Smooth muscle cell of the brain vasculature (primary cell): ENCODE results near the gene CFAP97D2.
"Not testable (repeated sequence)": the region's sequence is repeated elsewhere in the genome, so short reads cannot be mapped to it uniquely, and the experiment has no call there.

Experiments used
- DNase-seq: peaks from one replicate; pipeline ENCODE4 v3.0.0-alpha.2; 2012; ENCODE audit warnings: low read depth, low spot score

Gene CFAP97D2

GRCh38 chr13:114143806-114144605 is 35.1 kb upstream of the CFAP97D2 start:
- DNase-seq, result no peak

- DNase-seq, result no peak
These were observed 34.3 kb upstream of the CFAP97D2 start for GRCh38 chr13:114144606-114145244.

GRCh38 chr13:114145256-114145655 is 33.8 kb upstream of the CFAP97D2 start:
- DNase-seq, result no peak

GRCh38 chr13:114145722-114146121 is 33.3 kb upstream of the CFAP97D2 start:
- DNase-seq, result no peak

- no peak for DNase-seq
These were observed 32.9 kb upstream of the CFAP97D2 start for GRCh38 chr13:114146173-114146572.

- no peak for DNase-seq
These were observed 32.4 kb upstream of the CFAP97D2 start for GRCh38 chr13:114146629-114147028.

- DNase-seq, result no peak
These were observed 31.1 kb upstream of the CFAP97D2 start for GRCh38 chr13:114147803-114148520.

- DNase-seq, result no peak
These were observed 30.6 kb upstream of the CFAP97D2 start for GRCh38 chr13:114148521-114148855.

- not testable (repeated sequence) for DNase-seq
These were observed 30.2 kb upstream of the CFAP97D2 start for GRCh38 chr13:114148886-114149285.

- no peak for DNase-seq
These were observed 29.0 kb upstream of the CFAP97D2 start for GRCh38 chr13:114149774-114150740.

GRCh38 chr13:114151031-114151430 is 28.0 kb upstream of the CFAP97D2 start:
- DNase-seq, result no peak

GRCh38 chr13:114151565-114152284 is 27.3 kb upstream of the CFAP97D2 start:
- no peak for DNase-seq

GRCh38 chr13:114152285-114152645 is 26.8 kb upstream of the CFAP97D2 start:
- DNase-seq, result no peak

- no peak for DNase-seq
These were observed 26.2 kb upstream of the CFAP97D2 start for GRCh38 chr13:114152831-114153371.

- no peak for DNase-seq
These were observed 25.5 kb upstream of the CFAP97D2 start for GRCh38 chr13:114153485-114154080.

- DNase-seq, result no peak
These were observed 24.6 kb upstream of the CFAP97D2 start for GRCh38 chr13:114154476-114154875.

- no peak for DNase-seq
These were observed 23.7 kb upstream of the CFAP97D2 start for GRCh38 chr13:114155320-114155719.

- DNase-seq, result no peak
These were observed 22.9 kb upstream of the CFAP97D2 start for GRCh38 chr13:114155926-114156883.

- no peak for DNase-seq
These were observed 21.1 kb upstream of the CFAP97D2 start for GRCh38 chr13:114157869-114158495.
